GM21447 (cell line): ENCODE results near the gene STAT3.
"Not testable (repeated sequence)": the region's sequence is repeated elsewhere in the genome, so short reads cannot be mapped to it uniquely, and the experiment has no call there.

ENCODE experiments used
- ATAC-seq: cut with Tn5 transposase; IDR thresholded peaks from one replicate; pipeline ENCODE4 v1.9.1; 2021; ENCODE audit not compliant: unreplicated experiment

STAT3 gene

DNA sequence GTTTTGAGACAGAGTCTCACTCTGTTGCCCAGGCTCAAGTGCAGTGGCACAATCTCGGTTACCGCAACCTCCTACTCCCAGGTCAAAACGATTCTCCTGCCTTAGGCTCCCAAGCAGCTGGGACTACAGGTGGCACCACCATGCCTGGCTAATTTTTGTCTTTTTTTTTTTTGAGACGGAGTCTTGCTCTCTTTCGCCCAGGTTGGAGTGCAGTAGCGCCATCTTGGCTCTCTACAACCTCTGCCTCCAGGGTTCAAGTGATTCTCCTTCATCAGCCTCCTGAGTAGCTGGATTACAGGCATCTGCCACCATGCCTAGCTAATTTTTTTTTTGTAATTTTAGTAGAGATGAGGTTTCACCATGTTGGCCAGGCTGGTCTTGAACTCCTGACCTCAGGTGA lies 70.3 kb downstream of the STAT3 start:
- not testable (repeated sequence) for ATAC-seq

GRCh38 chr17:42317266-42317845 lies 70.9 kb downstream of the STAT3 start:
- no peak for ATAC-seq

DNA sequence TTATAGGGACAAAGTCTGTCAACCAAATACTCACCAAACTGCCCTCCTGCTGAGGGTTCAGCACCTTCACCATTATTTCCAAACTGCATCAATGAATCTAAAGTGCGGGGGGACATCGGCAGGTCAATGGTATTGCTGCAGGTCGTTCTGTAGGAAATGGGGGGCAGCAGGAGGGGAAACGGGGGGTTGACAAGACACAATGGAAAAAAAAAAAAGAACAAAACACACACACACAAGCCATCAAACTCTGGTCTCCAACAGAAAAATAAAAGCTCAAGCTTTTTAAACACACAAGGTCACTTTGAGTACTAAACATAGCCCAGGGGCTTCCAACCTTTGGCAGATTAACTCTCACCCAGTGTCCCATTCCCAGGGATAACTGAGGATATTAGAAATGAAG lies 71.5 kb downstream of the STAT3 start:
- ATAC-seq: no peak

GRCh38 chr17:42315402-42316156 lies 72.7 kb downstream of the STAT3 start:
- peak; percentile 41 for ATAC-seq

GRCh38 chr17:42313773-42314566 lies 74.3 kb downstream of the STAT3 start:
- no peak for ATAC-seq

- ATAC-seq: no peak
Observed at GRCh38 chr17:42313389-42313772, 74.9 kb downstream of the STAT3 start.

DNA sequence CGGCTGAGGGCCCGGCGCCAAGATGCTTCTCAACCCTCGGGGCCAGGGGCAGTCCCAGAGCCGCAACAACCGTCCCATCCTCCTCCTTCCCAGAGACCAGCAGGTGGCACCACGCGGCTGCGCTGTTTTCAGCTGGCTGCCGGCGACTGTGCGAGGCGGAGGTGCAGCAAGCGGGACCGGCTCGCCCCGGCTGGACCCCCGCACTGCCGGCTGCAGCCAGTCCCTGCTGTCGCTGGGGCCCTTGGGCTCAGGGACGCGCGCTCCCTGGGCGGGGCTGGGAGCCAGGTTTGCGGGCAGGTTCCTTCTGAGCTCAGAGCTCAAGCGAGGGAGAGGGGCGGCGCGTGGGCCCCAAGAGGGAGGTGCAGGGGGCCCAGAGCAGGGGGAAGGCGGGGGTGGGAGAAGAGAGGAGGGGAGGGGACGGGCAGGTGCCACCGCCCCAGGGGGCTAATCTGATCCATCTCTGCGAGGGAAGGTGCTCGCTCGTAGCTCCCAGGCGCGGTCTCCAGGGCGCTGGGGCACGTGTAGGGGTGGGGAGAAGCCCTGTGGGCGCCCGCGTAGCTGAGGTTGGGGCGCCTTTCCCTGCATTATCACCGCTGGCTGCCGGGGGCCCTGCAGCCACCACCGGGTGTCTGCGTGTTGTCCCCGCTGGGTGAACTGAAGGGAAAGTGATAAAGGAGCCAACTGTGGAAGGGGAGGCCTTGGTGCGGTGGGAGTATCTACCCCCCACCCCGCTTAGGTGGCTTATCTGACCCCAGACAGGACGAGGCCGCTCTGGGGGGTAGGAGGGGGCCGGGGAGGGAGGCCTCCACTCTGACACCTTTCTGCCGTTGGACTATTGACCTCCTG lies 75.7 kb downstream of the STAT3 start:
- ATAC-seq: peak; percentile 62

- no peak for ATAC-seq
Observed at GRCh38 chr17:42312035-42312284, 76.3 kb downstream of the STAT3 start.

- ATAC-seq: no peak
Observed at GRCh38 chr17:42311240-42312034, 76.8 kb downstream of the STAT3 start.

- no peak for ATAC-seq
Observed at GRCh38 chr17:42310787-42311215, 77.4 kb downstream of the STAT3 start.

DNA sequence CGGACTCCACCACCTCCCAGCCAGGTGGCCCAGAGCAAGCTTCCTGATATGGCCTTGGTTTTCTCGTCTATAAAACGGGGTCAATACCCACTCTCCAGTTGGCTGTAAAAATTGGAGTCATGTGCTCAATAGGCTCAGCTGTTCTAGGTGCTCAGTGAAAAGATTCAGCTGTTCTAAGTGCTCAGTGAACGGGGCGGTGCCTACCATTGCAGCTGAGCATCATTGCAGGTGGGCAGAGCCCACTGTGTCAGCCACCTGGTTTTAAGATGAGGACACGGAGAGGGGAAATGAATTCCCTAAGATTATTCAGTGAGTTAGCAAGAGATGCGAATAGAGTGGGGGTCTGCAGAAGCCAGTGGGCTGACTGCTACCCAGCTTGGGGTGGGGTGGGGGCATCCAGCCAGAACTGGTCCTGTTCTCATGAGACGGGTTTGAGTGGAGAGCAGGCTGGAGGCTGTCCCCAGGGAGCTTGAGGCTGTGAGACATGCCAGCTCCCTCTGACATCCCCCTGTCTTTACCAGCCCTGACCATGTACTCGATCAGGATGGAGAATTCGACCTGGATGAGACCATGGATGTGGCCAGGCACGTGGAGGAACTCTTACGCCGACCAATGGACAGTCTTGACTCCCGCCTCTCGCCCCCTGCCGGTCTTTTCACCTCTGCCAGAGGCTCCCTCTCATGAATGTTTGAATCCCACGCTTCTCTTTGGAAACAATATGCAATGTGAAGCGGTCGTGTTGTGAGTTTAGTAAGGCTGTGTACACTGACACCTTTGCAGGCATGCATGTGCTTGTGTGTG lies 78.1 kb downstream of the STAT3 start:
- no peak for ATAC-seq

DNA sequence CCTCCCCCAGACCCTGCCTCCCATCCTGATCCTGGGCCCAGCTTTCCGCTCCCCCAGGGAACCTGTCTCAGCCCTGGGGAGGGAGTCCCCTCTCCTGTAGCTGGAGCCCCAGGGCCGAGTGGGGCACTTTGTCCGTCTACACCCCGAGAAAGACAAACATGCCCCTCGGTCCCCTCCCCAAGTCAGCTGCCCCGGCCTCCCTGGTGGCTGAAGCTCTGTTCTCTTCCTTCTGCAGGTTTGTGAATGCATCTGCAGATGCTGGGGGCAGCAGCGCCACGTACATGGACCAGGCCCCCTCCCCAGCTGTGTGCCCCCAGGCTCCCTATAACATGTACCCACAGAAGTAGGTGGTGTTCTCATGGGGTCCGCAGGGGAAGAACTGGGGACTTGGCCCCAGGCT lies 79.1 kb downstream of the STAT3 start:
- no peak for ATAC-seq

GRCh38 chr17:42308446-42308845 lies 79.8 kb downstream of the STAT3 start:
- ATAC-seq: no peak

DNA sequence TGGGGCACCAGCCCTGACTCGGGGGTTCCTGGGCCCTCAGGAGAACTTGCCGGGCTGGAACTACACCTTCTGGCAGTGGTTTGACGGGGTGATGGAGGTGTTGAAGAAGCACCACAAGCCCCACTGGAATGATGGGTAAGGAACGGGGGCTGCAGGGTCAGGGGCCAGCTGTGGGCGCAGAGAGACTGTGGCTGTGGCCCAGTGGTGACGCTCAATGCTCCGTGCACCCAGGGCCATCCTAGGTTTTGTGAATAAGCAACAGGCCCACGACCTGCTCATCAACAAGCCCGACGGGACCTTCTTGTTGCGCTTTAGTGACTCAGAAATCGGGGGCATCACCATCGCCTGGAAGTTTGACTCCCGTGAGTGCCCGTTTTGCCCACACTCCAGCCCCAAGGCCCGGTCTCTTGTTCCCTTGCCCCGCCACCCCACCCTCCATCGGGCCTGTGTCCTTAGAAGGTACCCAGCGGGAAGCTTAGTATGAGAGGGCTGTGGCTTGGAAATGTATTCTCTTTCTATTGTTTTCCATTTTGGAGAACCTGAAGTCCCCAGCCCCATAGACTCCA lies 80.8 kb downstream of the STAT3 start:
- no peak for ATAC-seq

GRCh38 chr17:42306385-42306667 lies 81.9 kb downstream of the STAT3 start:
- no peak for ATAC-seq

GRCh38 chr17:42305543-42306384 lies 82.5 kb downstream of the STAT3 start:
- no peak for ATAC-seq

- ATAC-seq: not testable (repeated sequence)
Observed at GRCh38 chr17:42305031-42305330, 83.3 kb downstream of the STAT3 start.

GRCh38 chr17:42304187-42305030 lies 83.8 kb downstream of the STAT3 start:
- ATAC-seq: no peak
